ENCODE data around the gene ZFR2. TPM values are rescaled to one million over a fixed set of nuclear protein-coding genes. Genes with fewer than 3 reads are reported as not detected.

The ZFR2 gene
- total RNA-seq, 1 donor from 2014 or later, result 0.55 TPM

- Histone ChIP-seq H3K9me3 (no peaks in the 10 kb centered on the region), H3K27ac (peak overlapping the region; percentile 11), H3K36me3 (no peaks in the 10 kb centered on the region), H3K4me3 (no peak overlapping the region), H3K4me1 (peaks cover 17% of the 10 kb centered on the region), H3K27me3 (no peaks in the 10 kb centered on the region)
- intact Hi-C loops (cut with DNase I), result no loop called here
- TF ChIP-seq CTCF (IDR thresholded peaks at IDR 0.05), result no peak
- ATAC-seq (no peak), DNase-seq (no peak)
Observed at GRCh38 chr19:3809881-3810707, 58.7 kb downstream of the ZFR2 start.

GRCh38 chr19:3808420-3809143 lies 60.3 kb downstream of the ZFR2 start:
- no peak for TF ChIP-seq CTCF (IDR thresholded peaks at IDR 0.05)
- Histone ChIP-seq H3K27ac (peak overlapping the region; percentile 63), H3K4me3 (no peak overlapping the region), H3K9me3 (no peaks in the 10 kb centered on the region), H3K4me1 (peaks cover 15% of the 10 kb centered on the region), H3K36me3 (no peaks in the 10 kb centered on the region), H3K27me3 (peaks cover 6% of the 10 kb centered on the region)
- DNase-seq (no peak), ATAC-seq (peak; percentile 22)
- intact Hi-C loops (cut with DNase I), result no loop called here

GRCh38 chr19:3807574-3808354 lies 61.1 kb downstream of the ZFR2 start:
- Histone ChIP-seq H3K27ac (no peak overlapping the region), H3K36me3 (no peaks in the 10 kb centered on the region), H3K9me3 (no peaks in the 10 kb centered on the region), H3K27me3 (peaks cover 6% of the 10 kb centered on the region), H3K4me1 (peaks cover 7% of the 10 kb centered on the region), H3K4me3 (no peak overlapping the region)
- DNase-seq, result no peak
- no peak for ATAC-seq
- intact Hi-C loops (cut with DNase I), result no loop called here
- TF ChIP-seq CTCF (IDR thresholded peaks at IDR 0.05), result no peak

GRCh38 chr19:3807131-3807480 lies 61.7 kb downstream of the ZFR2 start:
- Histone ChIP-seq H3K4me3 (no peak overlapping the region), H3K4me1 (peaks cover 5% of the 10 kb centered on the region), H3K9me3 (no peaks in the 10 kb centered on the region), H3K27ac (no peak overlapping the region), H3K27me3 (peaks cover 12% of the 10 kb centered on the region), H3K36me3 (no peaks in the 10 kb centered on the region)
- intact Hi-C loops (cut with DNase I), result no loop called here
- no peak for ATAC-seq
- no peak for TF ChIP-seq CTCF (IDR thresholded peaks at IDR 0.05)
- no peak for DNase-seq

GRCh38 chr19:3805859-3806258 lies 63.0 kb downstream of the ZFR2 start:
- intact Hi-C loops (cut with DNase I), result no loop called here
- Histone ChIP-seq H3K27me3 (peaks cover 24% of the 10 kb centered on the region), H3K36me3 (no peaks in the 10 kb centered on the region), H3K4me3 (no peak overlapping the region), H3K27ac (no peak overlapping the region), H3K9me3 (no peaks in the 10 kb centered on the region), H3K4me1 (peaks cover 11% of the 10 kb centered on the region)
- no peak for DNase-seq
- ATAC-seq, result no peak
- no peak for TF ChIP-seq CTCF (IDR thresholded peaks at IDR 0.05)
